ENCODE measurements around the gene SPOUT1.
A peak's percentile ranks its signal among the peaks of the same experiment; 100 is the strongest.
"Not testable (repeated sequence)": the region's sequence is repeated elsewhere in the genome, so short reads cannot be mapped to it uniquely, and the experiment has no call there.

SPOUT1 gene, protein sequence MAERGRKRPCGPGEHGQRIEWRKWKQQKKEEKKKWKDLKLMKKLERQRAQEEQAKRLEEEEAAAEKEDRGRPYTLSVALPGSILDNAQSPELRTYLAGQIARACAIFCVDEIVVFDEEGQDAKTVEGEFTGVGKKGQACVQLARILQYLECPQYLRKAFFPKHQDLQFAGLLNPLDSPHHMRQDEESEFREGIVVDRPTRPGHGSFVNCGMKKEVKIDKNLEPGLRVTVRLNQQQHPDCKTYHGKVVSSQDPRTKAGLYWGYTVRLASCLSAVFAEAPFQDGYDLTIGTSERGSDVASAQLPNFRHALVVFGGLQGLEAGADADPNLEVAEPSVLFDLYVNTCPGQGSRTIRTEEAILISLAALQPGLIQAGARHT

DNA sequence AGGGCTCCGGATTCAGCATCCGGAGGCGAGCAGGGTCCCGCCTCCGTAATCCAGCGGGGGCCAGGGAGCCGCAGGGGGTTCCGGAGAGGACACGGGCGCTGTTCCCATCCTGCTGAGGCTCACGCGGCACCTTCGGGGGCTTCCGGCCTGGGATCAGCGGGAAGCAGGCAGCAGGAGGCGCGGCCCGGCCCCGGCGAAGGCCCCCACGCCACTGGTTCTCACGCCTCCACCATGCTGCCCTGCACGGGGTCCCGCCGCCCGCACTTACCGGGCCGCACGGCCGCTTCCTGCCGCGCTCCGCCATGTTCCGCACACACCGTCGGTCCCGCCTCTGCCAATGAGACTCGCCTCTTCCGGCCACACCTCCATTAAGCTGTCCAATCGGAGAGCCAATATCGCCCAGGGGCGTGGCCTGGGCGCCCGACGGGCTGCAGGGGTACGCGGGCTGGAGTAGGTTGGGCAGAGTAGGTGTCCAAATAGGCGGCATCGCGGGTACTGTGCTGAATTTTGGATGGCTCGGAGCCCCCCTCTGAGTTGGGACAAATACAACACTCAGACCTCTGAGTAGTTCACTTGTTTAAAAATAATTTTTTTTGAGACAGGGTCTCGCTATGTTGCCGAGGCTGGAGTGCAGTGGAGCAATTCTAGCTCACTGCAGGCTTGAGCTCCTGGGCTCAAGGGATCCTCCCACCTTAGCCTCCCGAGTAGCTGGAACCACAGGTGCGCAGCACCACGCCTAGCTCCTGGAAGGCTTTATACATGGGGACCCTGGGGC lies at the start of gene SPOUT1:
Gene SPOUT1, minus strand, starts transcription at position 318 of the 775 bp plus-strand sequence. Its CDS starts 14 bp downstream, at position 304.
- Histone ChIP-seq H3K4me3 (ENCODE audit: low read depth, low read length) (peak within 1 kb of the TSS; percentile 97), H3K9me3 (ENCODE audit: control insufficient read depth, insufficient read depth, low read length) (no peaks in the 10 kb centered on the region), H3K27ac (ENCODE audit: low read depth, low read length) (peak within 1 kb of the TSS; percentile 87), H3K27me3 (ENCODE audit: control insufficient read depth, insufficient read depth, low read length) (no peaks in the 10 kb centered on the region), H3K36me3 (ENCODE audit: control insufficient read depth, insufficient read depth, low read length) (peaks cover 49% of the 10 kb centered on the region), H3K9ac (ENCODE audit: low read depth, low read length) (peak within 1 kb of the TSS; percentile 88), H3K4me1 (ENCODE audit: control insufficient read depth, insufficient read depth, low read length) (peaks cover 5% of the 10 kb centered on the region; the same call in 1 of the 2 replicates)

DNA sequence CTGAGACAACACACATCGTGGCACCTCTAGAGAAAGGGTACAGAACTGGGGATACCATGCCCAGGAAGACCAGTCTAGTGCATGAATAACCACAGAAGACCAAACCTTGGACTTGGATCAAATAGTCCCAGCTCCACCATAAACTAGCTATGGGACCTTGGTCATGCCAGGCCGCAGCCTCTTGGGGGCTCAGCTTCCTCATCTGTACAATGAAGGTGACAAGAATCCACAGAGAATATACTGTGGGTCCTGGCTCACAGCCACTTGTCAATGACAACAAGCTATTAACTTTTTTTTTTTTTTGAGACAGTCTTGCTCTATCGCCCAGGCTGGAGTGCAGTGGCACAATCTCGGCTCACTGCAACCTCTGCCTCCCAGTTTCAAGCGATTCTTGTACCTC lies 48.3 kb upstream of the SPOUT1 start:
- no peak overlapping the region for H3K27ac ChIP-seq (ENCODE audit: low read depth, low read length)
- no peak overlapping the region for H3K4me3 ChIP-seq (ENCODE audit: low read depth, low read length)
- H3K4me1 ChIP-seq (ENCODE audit: control insufficient read depth, insufficient read depth, low read length): peaks cover 6% of the 10 kb centered on the region; the same call in 1 of the 2 replicates

DNA sequence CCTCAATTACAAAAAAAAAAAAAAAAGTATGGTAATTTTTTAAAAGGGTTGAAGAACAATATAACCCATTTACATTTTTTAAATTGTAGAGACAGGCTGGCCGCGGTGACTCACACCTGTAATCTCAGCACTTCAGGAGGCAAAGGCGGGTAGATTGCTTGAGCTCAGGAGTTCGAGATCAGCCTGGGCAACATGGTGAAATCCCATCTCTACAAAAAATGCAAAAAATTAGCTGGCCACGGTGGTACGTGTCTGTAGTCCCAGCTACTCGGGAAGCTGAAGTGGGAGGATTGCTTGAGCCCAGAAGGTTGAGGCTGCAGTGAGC lies 41.3 kb upstream of the SPOUT1 start:
- not testable (repeated sequence) for H3K4me3 ChIP-seq (ENCODE audit: low read depth, low read length); H3K27ac ChIP-seq (ENCODE audit: low read depth, low read length); H3K9me3 ChIP-seq (ENCODE audit: control insufficient read depth, insufficient read depth, low read length); H3K27me3 ChIP-seq (ENCODE audit: control insufficient read depth, insufficient read depth, low read length); H3K9ac ChIP-seq (ENCODE audit: low read depth, low read length); H3K4me1 ChIP-seq (ENCODE audit: control insufficient read depth, insufficient read depth, low read length)
- peaks cover 13% of the 10 kb centered on the region for H3K36me3 ChIP-seq (ENCODE audit: control insufficient read depth, insufficient read depth, low read length)

More for the DNA sequence above, 48.3 kb upstream of the SPOUT1 start:
- H3K9ac ChIP-seq (ENCODE audit: low read depth, low read length): no peak overlapping the region
- H3K36me3 ChIP-seq (ENCODE audit: control insufficient read depth, insufficient read depth, low read length): no peaks in the 10 kb centered on the region
- H3K9me3 ChIP-seq (ENCODE audit: control insufficient read depth, insufficient read depth, low read length): no peaks in the 10 kb centered on the region
- no peaks in the 10 kb centered on the region for H3K27me3 ChIP-seq (ENCODE audit: control insufficient read depth, insufficient read depth, low read length)

DNA sequence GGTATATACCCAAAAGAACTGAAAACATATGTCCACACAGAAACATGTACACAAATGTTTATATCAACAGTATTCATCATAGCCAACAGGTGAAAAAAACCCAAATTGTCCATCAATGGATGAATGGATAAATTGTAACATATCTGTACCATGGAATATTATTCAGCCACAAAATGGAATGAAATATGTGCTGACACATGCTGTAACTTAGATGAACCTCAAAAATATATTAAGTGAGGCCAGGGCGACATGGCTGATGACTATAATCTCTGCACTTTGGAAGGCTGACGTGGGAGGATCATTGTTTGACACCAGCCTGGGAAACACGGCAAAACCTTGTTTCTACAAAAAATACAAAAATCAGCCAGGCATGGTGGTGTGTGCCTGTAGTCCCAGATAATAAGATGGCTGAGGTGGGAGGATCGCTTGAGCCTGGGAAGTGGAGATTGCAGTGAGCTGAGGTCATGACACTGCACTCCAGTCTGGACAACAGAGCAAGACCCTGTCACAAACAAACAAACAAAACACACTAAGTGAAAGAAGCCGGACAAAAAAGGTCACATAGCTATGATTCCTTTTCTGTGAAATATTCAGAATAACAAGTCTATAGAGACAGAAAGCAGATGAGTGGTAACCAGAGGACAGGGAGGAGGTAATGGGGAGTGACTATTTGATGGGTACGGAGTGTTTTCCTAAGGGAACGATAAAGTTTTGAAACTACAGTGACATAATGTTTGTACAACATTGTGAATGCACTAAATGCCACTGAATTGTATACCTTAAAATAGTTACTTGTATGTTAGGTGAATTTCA lies 40.7 kb upstream of the SPOUT1 start:
- Histone ChIP-seq H3K36me3 (ENCODE audit: control insufficient read depth, insufficient read depth, low read length) (peaks cover 13% of the 10 kb centered on the region), H3K9me3 (ENCODE audit: control insufficient read depth, insufficient read depth, low read length) (no peaks in the 10 kb centered on the region), H3K27ac (ENCODE audit: low read depth, low read length) (no peak overlapping the region)

DNA sequence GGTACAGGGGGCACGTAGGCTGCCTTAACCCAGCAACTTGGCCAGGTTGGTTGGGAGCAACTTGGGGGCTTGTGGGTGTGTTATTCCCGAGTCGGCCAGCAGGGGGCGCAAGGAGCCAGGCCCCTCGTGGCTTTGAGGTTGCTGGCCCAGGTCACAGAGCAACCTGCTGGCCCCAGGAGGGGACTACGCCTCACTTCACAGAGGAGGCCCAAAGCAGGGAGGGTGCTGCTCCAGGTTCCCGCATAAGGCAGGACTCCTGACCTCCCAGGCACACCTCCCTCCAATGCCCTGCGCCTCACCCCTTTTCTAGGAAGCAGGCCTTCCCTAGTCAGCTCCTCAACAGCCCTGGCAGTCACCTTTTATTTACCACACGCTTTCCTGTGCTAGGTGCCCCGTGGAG lies 34.1 kb upstream of the SPOUT1 start:
- no peaks in the 10 kb centered on the region for H3K36me3 ChIP-seq (ENCODE audit: control insufficient read depth, insufficient read depth, low read length)
- peaks cover 2% of the 10 kb centered on the region; the same call in 1 of the 2 replicates for H3K4me1 ChIP-seq (ENCODE audit: control insufficient read depth, insufficient read depth, low read length)
- no peaks in the 10 kb centered on the region for H3K27me3 ChIP-seq (ENCODE audit: control insufficient read depth, insufficient read depth, low read length)
- H3K9ac ChIP-seq (ENCODE audit: low read depth, low read length): no peak overlapping the region
- no peaks in the 10 kb centered on the region for H3K9me3 ChIP-seq (ENCODE audit: control insufficient read depth, insufficient read depth, low read length)
- H3K27ac ChIP-seq (ENCODE audit: low read depth, low read length): no peak overlapping the region
- no peak overlapping the region for H3K4me3 ChIP-seq (ENCODE audit: low read depth, low read length)

More for the DNA sequence above, 40.7 kb upstream of the SPOUT1 start:
- H3K4me3 ChIP-seq (ENCODE audit: low read depth, low read length): no peak overlapping the region
- H3K4me1 ChIP-seq (ENCODE audit: control insufficient read depth, insufficient read depth, low read length): no peaks in the 10 kb centered on the region
- H3K27me3 ChIP-seq (ENCODE audit: control insufficient read depth, insufficient read depth, low read length): no peaks in the 10 kb centered on the region
- no peak overlapping the region for H3K9ac ChIP-seq (ENCODE audit: low read depth, low read length)

GRCh38 chr9:128862401-128862851 lies 32.8 kb upstream of the SPOUT1 start:
- no peak overlapping the region for H3K9ac ChIP-seq (ENCODE audit: low read depth, low read length)
- H3K27me3 ChIP-seq (ENCODE audit: control insufficient read depth, insufficient read depth, low read length): no peaks in the 10 kb centered on the region
- no peaks in the 10 kb centered on the region for H3K36me3 ChIP-seq (ENCODE audit: control insufficient read depth, insufficient read depth, low read length)
- H3K27ac ChIP-seq (ENCODE audit: low read depth, low read length): no peak overlapping the region
- peaks cover 2% of the 10 kb centered on the region; the same call in 1 of the 2 replicates for H3K4me1 ChIP-seq (ENCODE audit: control insufficient read depth, insufficient read depth, low read length)
- no peak overlapping the region for H3K4me3 ChIP-seq (ENCODE audit: low read depth, low read length)
- H3K9me3 ChIP-seq (ENCODE audit: control insufficient read depth, insufficient read depth, low read length): no peaks in the 10 kb centered on the region

GRCh38 chr9:128861501-128861900 lies 31.9 kb upstream of the SPOUT1 start:
- H3K36me3 ChIP-seq (ENCODE audit: control insufficient read depth, insufficient read depth, low read length): no peaks in the 10 kb centered on the region
- no peak overlapping the region for H3K9ac ChIP-seq (ENCODE audit: low read depth, low read length)
- H3K27ac ChIP-seq (ENCODE audit: low read depth, low read length): peak overlapping the region; percentile 28
- no peaks in the 10 kb centered on the region for H3K9me3 ChIP-seq (ENCODE audit: control insufficient read depth, insufficient read depth, low read length)
- H3K27me3 ChIP-seq (ENCODE audit: control insufficient read depth, insufficient read depth, low read length): no peaks in the 10 kb centered on the region
- H3K4me1 ChIP-seq (ENCODE audit: control insufficient read depth, insufficient read depth, low read length): peaks cover 2% of the 10 kb centered on the region; the same call in 1 of the 2 replicates
- H3K4me3 ChIP-seq (ENCODE audit: low read depth, low read length): no peak overlapping the region

- Histone ChIP-seq H3K36me3 (ENCODE audit: control insufficient read depth, insufficient read depth, low read length) (no peaks in the 10 kb centered on the region), H3K27ac (ENCODE audit: low read depth, low read length) (no peak overlapping the region), H3K9me3 (ENCODE audit: control insufficient read depth, insufficient read depth, low read length) (no peaks in the 10 kb centered on the region), H3K9ac (ENCODE audit: low read depth, low read length) (no peak overlapping the region), H3K4me3 (ENCODE audit: low read depth, low read length) (no peak overlapping the region), H3K27me3 (ENCODE audit: control insufficient read depth, insufficient read depth, low read length) (no peaks in the 10 kb centered on the region), H3K4me1 (ENCODE audit: control insufficient read depth, insufficient read depth, low read length) (peaks cover 2% of the 10 kb centered on the region; the same call in 1 of the 2 replicates)
Observed at GRCh38 chr9:128860937-128861336, 31.3 kb upstream of the SPOUT1 start.

- not testable (repeated sequence) for H3K36me3 ChIP-seq (ENCODE audit: control insufficient read depth, insufficient read depth, low read length); H3K27me3 ChIP-seq (ENCODE audit: control insufficient read depth, insufficient read depth, low read length); H3K4me3 ChIP-seq (ENCODE audit: low read depth, low read length); H3K27ac ChIP-seq (ENCODE audit: low read depth, low read length); H3K4me1 ChIP-seq (ENCODE audit: control insufficient read depth, insufficient read depth, low read length); H3K9me3 ChIP-seq (ENCODE audit: control insufficient read depth, insufficient read depth, low read length); H3K9ac ChIP-seq (ENCODE audit: low read depth, low read length)
Observed at GRCh38 chr9:128858476-128858875, 28.9 kb upstream of the SPOUT1 start.

- H3K4me1 ChIP-seq (ENCODE audit: control insufficient read depth, insufficient read depth, low read length); H3K9ac ChIP-seq (ENCODE audit: low read depth, low read length); H3K36me3 ChIP-seq (ENCODE audit: control insufficient read depth, insufficient read depth, low read length); H3K9me3 ChIP-seq (ENCODE audit: control insufficient read depth, insufficient read depth, low read length); H3K4me3 ChIP-seq (ENCODE audit: low read depth, low read length); H3K27me3 ChIP-seq (ENCODE audit: control insufficient read depth, insufficient read depth, low read length); H3K27ac ChIP-seq (ENCODE audit: low read depth, low read length): not testable (repeated sequence)
Observed at GRCh38 chr9:128854454-128854853, 24.9 kb upstream of the SPOUT1 start.
